ENCODE data around the gene RCAN3.

Gene RCAN3

GRCh38 chr1:24500448-24501048, 2.1 kb upstream of the RCAN3 start:
- Mint-ChIP-seq H3K4me1 (peaks cover 5% of the 10 kb centered on the region), H3K27me3 (ENCODE audit: low read depth) (peaks cover 69% of the 10 kb centered on the region), H3K9me3 (no peaks in the 10 kb centered on the region), H3K27ac (no peak overlapping the region), H3K36me3 (ENCODE audit: low read depth) (no peaks in the 10 kb centered on the region), H3K4me3 (peak overlapping the region; percentile 4 to 76 (median 37))
- TF ChIP-seq, protein P1, sequence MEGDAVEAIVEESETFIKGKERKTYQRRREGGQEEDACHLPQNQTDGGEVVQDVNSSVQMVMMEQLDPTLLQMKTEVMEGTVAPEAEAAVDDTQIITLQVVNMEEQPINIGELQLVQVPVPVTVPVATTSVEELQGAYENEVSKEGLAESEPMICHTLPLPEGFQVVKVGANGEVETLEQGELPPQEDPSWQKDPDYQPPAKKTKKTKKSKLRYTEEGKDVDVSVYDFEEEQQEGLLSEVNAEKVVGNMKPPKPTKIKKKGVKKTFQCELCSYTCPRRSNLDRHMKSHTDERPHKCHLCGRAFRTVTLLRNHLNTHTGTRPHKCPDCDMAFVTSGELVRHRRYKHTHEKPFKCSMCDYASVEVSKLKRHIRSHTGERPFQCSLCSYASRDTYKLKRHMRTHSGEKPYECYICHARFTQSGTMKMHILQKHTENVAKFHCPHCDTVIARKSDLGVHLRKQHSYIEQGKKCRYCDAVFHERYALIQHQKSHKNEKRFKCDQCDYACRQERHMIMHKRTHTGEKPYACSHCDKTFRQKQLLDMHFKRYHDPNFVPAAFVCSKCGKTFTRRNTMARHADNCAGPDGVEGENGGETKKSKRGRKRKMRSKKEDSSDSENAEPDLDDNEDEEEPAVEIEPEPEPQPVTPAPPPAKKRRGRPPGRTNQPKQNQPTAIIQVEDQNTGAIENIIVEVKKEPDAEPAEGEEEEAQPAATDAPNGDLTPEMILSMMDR (IDR thresholded peaks at IDR 0.05; ENCODE audit: unreplicated experiment in 3 of 3) = no peak

- Mint-ChIP-seq H3K27ac (peak overlapping the region in 2 of 3 experiments; percentile 2 to 4), H3K9me3 (no peaks in the 10 kb centered on the region), H3K4me3 (peak overlapping the region; percentile 77 to 87 (median 82)), H3K4me1 (peaks cover 5% of the 10 kb centered on the region), H3K27me3 (ENCODE audit: low read depth) (peaks cover 72% of the 10 kb centered on the region), H3K36me3 (ENCODE audit: low read depth) (no peaks in the 10 kb centered on the region)
- TF ChIP-seq, protein P1 (IDR thresholded peaks at IDR 0.05; ENCODE audit: unreplicated experiment in 3 of 3) = no peak
Observed at GRCh38 chr1:24501371-24502064, 1.1 kb upstream of the RCAN3 start.

- peaks cover 5% of the 10 kb centered on the region for H3K4me1 Mint-ChIP-seq
- peaks cover 76% of the 10 kb centered on the region for H3K27me3 Mint-ChIP-seq (ENCODE audit: low read depth)
- H3K9me3 Mint-ChIP-seq = no peaks in the 10 kb centered on the region
- H3K4me3 Mint-ChIP-seq = peak overlapping the region; percentile 77 to 82 (median 82)
- no peaks in the 10 kb centered on the region for H3K36me3 Mint-ChIP-seq (ENCODE audit: low read depth)
- peak overlapping the region in 2 of 3 experiments; percentile 2 to 4 for H3K27ac Mint-ChIP-seq
- TF ChIP-seq, protein P1 (IDR thresholded peaks at IDR 0.05; ENCODE audit: unreplicated experiment in 3 of 3) = no peak
Observed at GRCh38 chr1:24502065-24502708, 449 bp upstream of the RCAN3 start.

DNA sequence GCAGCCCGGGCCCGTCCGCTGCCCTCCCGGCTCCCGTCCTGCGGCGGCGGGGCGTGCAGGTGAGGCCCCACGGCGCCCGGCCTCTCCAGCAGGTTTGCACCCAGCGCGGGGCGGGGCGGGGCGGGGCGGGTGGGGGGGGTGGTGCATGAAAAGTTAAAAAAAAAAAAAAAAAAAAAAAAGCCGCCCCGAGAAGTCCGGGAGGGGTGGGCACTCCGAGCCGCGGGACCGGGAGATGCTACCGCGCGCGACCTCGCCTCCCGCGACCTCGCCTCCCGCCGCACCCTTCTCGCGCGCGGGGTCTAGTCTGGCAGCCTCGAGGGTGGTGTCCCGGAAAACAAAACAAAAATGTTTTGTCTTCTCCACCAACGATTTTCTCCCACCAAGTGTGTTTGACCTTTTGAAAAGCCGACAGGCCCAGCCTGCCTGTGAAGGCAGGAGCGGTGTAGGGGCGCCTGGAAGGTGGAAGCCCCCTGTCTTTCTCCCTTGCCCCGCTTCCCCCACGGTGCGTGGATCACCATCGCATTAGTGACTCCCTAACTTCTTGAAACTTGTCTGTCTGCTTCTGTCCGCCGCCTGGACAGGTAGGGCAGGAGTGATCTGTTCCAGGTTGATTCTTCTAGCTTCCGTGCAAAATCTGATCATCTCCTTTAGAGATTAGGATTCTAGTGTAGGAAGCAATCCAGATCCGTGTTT, 569 bp downstream of the RCAN3 start:
- H3K9me3 Mint-ChIP-seq = no peaks in the 10 kb centered on the region
- TF ChIP-seq, protein P1 (IDR thresholded peaks at IDR 0.05; ENCODE audit: unreplicated experiment in 3 of 3) = no peak
- peaks cover 71% of the 10 kb centered on the region for H3K27me3 Mint-ChIP-seq (ENCODE audit: low read depth)
- peak overlapping the region; percentile 75 to 81 (median 77) for H3K27ac Mint-ChIP-seq
- H3K4me3 Mint-ChIP-seq = peak overlapping the region; percentile 95 to 99 (median 96)
- H3K36me3 Mint-ChIP-seq (ENCODE audit: low read depth) = no peaks in the 10 kb centered on the region
- peaks cover 5% of the 10 kb centered on the region for H3K4me1 Mint-ChIP-seq

- Mint-ChIP-seq H3K4me3 (peak overlapping the region; percentile 95 to 99 (median 96)), H3K27me3 (ENCODE audit: low read depth) (peaks cover 64% of the 10 kb centered on the region), H3K36me3 (ENCODE audit: low read depth) (no peaks in the 10 kb centered on the region), H3K4me1 (peaks cover 5% of the 10 kb centered on the region), H3K9me3 (no peaks in the 10 kb centered on the region), H3K27ac (peak overlapping the region in 2 of 3 experiments; percentile 77 to 81)
- TF ChIP-seq, protein P1 (IDR thresholded peaks at IDR 0.05; ENCODE audit: unreplicated experiment in 3 of 3) = no peak
Observed at GRCh38 chr1:24503870-24504523, 1.4 kb downstream of the RCAN3 start.
